ENCODE results near the gene CFAP206. TPM values are rescaled to one million over a fixed set of nuclear protein-coding genes. Genes with fewer than 3 reads are reported as not detected.

Gene CFAP206
- total RNA-seq, 1 experiment from 2014 or later: 0.45 TPM

Other genes with a start within 250 kb of the CFAP206 start
- gene SMIM8, start 85.4 kb upstream of the CFAP206 start, total RNA-seq (2014; rRNA removed; shearing (Covaris generic)): 9.8 and 11.1 TPM in 2 replicates
- not detected in 2 replicates for gene GJB7, start 78.7 kb upstream of the CFAP206 start, total RNA-seq (2014; rRNA removed; shearing (Covaris generic))
- gene C6orf163, start 63.2 kb upstream of the CFAP206 start, total RNA-seq (2014; rRNA removed; shearing (Covaris generic)): 0.79 and 2.2 TPM in 2 replicates
- gene SLC35A1, start 65.0 kb downstream of the CFAP206 start, total RNA-seq (2014; rRNA removed; shearing (Covaris generic)): 16.5 and 18.4 TPM in 2 replicates
- gene RARS2, start 182.0 kb downstream of the CFAP206 start, total RNA-seq (2014; rRNA removed; shearing (Covaris generic)): 43.4 and 51.0 TPM in 2 replicates
- 64.9 and 66.3 TPM in 2 replicates for gene ORC3, start 182.2 kb downstream of the CFAP206 start, total RNA-seq (2014; rRNA removed; shearing (Covaris generic))

All from SJCRH30 (cell line).